Stomach (tissue), 4 donors: ENCODE measurements around the gene NPB.
A peak's percentile ranks its signal among the peaks of the same experiment; 100 is the strongest.

Experiments
- EP300 ChIP-seq: sonication (generic); formaldehyde crosslinking; IDR thresholded peaks from one replicate; pipeline ENCODE4 v1.6.1; 2017; ENCODE audit warnings: antibody characterized with exemption
- TF ChIP-seq, protein P1 (sequence below), 7 experiments: fragments of 450-650 bp in 4 of 7; fragments of 200-600 bp in 3 of 7; sonication (generic) in 3 of 7; IDR thresholded peaks; one replicate each; pipeline ENCODE4 v1.5.1; 2016 to 2019; ENCODE audit warnings: antibody characterized with exemption in 7 of 7, control low read depth in 2 of 7, mild to moderate bottlenecking in 1 of 7

- TF ChIP-seq, protein P1, sequence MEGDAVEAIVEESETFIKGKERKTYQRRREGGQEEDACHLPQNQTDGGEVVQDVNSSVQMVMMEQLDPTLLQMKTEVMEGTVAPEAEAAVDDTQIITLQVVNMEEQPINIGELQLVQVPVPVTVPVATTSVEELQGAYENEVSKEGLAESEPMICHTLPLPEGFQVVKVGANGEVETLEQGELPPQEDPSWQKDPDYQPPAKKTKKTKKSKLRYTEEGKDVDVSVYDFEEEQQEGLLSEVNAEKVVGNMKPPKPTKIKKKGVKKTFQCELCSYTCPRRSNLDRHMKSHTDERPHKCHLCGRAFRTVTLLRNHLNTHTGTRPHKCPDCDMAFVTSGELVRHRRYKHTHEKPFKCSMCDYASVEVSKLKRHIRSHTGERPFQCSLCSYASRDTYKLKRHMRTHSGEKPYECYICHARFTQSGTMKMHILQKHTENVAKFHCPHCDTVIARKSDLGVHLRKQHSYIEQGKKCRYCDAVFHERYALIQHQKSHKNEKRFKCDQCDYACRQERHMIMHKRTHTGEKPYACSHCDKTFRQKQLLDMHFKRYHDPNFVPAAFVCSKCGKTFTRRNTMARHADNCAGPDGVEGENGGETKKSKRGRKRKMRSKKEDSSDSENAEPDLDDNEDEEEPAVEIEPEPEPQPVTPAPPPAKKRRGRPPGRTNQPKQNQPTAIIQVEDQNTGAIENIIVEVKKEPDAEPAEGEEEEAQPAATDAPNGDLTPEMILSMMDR (IDR thresholded peaks at IDR 0.05), result peak in 1 of 7 experiments; percentile 30
- no peak for TF ChIP-seq EP300
These were observed 9.4 kb downstream of the NPB start, which contains the start of gene PCYT2 for GRCh38 chr17:81911277-81911961.
